Measurements from ENCODE around the gene TEKT3. TPM values are rescaled to one million over a fixed set of nuclear protein-coding genes. Genes with fewer than 3 reads are reported as not detected.
A peak's percentile ranks its signal among the peaks of the same experiment; 100 is the strongest.

Gene TEKT3
- total RNA-seq, 2 experiments from 2014 or later = not detected

DNA sequence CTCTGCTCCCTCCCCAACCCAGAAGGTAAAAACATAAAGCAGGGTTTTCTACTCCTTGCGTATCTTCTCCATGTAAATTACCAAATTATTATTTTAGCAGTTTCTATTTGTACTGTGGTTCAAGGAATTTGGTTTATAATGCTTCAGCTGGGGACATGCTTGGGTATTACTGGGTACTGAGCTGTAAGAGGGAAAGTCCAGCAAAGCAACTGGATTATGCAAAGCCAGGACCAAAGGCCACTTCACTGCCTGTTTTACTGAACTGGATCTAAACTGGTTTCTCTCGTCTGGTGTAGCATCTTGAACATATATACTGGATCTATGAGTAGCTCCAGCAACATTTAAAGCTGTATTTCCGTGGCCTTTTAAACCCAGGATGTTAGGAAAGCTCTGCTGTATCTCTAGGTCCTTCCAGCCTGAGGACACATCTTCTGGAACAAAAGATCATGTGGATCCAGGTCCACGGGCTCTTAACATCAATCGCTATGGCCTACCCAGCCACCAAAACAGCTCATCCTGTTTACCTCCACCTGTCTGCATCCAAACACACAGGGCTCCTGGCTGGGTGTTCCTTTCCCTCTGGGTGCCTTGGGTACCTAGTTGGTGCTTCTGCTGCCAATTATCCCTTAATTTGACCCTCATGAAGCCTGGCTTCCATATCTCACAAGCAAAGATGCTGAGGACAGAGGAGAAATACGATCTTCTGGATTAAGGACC lies 83.4 kb downstream of the TEKT3 start:
- DNase-seq (ENCODE audit: low spot score) = no peak
- Histone ChIP-seq H3K27ac (ENCODE audit: low read depth, low read length, poor library complexity, severe bottlenecking) (no peak overlapping the region), H4K20me1 (ENCODE audit: insufficient read depth, low read length) (no peaks in the 10 kb centered on the region), H3K4me2 (ENCODE audit: low read length) (no peak overlapping the region), H3K36me3 (ENCODE audit: insufficient read depth, low read length) (no peaks in the 10 kb centered on the region), H3K9me3 (ENCODE audit: low read length) (no peaks in the 10 kb centered on the region), H2AFZ (ENCODE audit: low read length) (no peak overlapping the region), H3K4me3 (ENCODE audit: low read depth, low read length, poor library complexity, severe bottlenecking) (no peak overlapping the region), H3K79me2 (ENCODE audit: insufficient read depth, low read depth, low read length) (no peaks in the 10 kb centered on the region), H3K4me1 (ENCODE audit: insufficient read depth, low read length, poor library complexity, severe bottlenecking) (no peaks in the 10 kb centered on the region), H3K9me2 (ENCODE audit: insufficient read depth, low read length) (no peaks in the 10 kb centered on the region)
- intact Hi-C loops (cut with micrococcal nuclease; ENCODE audit: unreplicated experiment) = loop anchor here (2.0 to 5.0 kb wide), 3 partner anchors 245 to 741 kb away; partner anchors contain the start of genes TTC19 and ZSWIM7
- CTCF ChIA-PET (ENCODE audit: unreplicated experiment) = interaction anchor here (0.6 to 0.8 kb wide), 2 partner anchors 245 to 526 kb away, joined by 3 to 5 read pairs; no protein-coding TSS in a partner anchor
- POLR2A ChIA-PET = no interaction called here
- TF ChIP-seq EZH2phosphoT487 (IDR thresholded peaks at IDR 0.05; ENCODE audit: borderline replicate concordance, low read depth, low read length) = no peak
- TF ChIP-seq, protein P1, sequence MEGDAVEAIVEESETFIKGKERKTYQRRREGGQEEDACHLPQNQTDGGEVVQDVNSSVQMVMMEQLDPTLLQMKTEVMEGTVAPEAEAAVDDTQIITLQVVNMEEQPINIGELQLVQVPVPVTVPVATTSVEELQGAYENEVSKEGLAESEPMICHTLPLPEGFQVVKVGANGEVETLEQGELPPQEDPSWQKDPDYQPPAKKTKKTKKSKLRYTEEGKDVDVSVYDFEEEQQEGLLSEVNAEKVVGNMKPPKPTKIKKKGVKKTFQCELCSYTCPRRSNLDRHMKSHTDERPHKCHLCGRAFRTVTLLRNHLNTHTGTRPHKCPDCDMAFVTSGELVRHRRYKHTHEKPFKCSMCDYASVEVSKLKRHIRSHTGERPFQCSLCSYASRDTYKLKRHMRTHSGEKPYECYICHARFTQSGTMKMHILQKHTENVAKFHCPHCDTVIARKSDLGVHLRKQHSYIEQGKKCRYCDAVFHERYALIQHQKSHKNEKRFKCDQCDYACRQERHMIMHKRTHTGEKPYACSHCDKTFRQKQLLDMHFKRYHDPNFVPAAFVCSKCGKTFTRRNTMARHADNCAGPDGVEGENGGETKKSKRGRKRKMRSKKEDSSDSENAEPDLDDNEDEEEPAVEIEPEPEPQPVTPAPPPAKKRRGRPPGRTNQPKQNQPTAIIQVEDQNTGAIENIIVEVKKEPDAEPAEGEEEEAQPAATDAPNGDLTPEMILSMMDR (conservative IDR thresholded peaks at IDR 0.05; ENCODE audit: low read length) = no peak
- no TSS peak for BruUV-seq (replicated peaks)

DNA sequence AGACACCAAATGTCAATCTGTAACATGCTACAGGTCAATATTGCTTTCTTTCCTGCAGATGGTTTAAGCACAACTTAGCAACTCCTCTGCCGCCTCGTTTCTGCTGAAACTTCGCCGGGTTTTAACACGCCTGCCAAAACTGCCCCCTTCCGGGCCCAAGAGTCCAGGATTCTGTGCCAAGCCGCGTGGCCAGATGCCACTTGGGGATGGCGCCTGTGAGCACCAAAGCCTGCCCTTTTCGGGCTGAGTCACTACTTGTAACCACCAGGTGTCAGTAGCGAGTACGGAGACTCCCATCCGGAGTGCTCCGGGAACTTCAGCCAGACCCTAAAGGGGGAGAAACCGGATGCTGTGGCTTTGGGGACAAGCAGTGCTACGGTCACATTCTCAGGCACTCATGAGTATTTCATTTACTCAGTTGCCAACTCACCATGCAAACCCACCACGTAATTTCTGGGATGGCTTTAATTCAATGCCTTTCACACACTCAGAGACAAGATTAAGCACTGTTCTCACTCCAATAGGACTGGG lies 84.1 kb downstream of the TEKT3 start:
- Histone ChIP-seq H3K4me2 (ENCODE audit: low read length) (no peak overlapping the region), H4K20me1 (ENCODE audit: insufficient read depth, low read length) (no peaks in the 10 kb centered on the region), H2AFZ (ENCODE audit: low read length) (no peak overlapping the region), H3K4me1 (ENCODE audit: insufficient read depth, low read length, poor library complexity, severe bottlenecking) (no peaks in the 10 kb centered on the region), H3K36me3 (ENCODE audit: insufficient read depth, low read length) (no peaks in the 10 kb centered on the region), H3K79me2 (ENCODE audit: insufficient read depth, low read depth, low read length) (no peaks in the 10 kb centered on the region), H3K9me2 (ENCODE audit: insufficient read depth, low read length) (no peaks in the 10 kb centered on the region), H3K9me3 (ENCODE audit: low read length) (no peaks in the 10 kb centered on the region), H3K4me3 (ENCODE audit: low read depth, low read length, poor library complexity, severe bottlenecking) (no peak overlapping the region), H3K27ac (ENCODE audit: low read depth, low read length, poor library complexity, severe bottlenecking) (no peak overlapping the region)
- ChIA-PET CTCF (ENCODE audit: unreplicated experiment) (no interaction called here), POLR2A (no interaction called here)
- no TSS peak for BruUV-seq (replicated peaks)
- DNase-seq (ENCODE audit: low spot score) = peak; percentile 57
- intact Hi-C loops (cut with micrococcal nuclease; ENCODE audit: unreplicated experiment) = loop anchor here (2.0 to 5.0 kb wide), 3 partner anchors 245 to 741 kb away; partner anchors contain the start of genes TTC19 and ZSWIM7
- TF ChIP-seq, protein P1 (conservative IDR thresholded peaks at IDR 0.05; ENCODE audit: low read length) = peak; percentile 91
- TF ChIP-seq EZH2phosphoT487 (IDR thresholded peaks at IDR 0.05; ENCODE audit: borderline replicate concordance, low read depth, low read length) = no peak

DNA sequence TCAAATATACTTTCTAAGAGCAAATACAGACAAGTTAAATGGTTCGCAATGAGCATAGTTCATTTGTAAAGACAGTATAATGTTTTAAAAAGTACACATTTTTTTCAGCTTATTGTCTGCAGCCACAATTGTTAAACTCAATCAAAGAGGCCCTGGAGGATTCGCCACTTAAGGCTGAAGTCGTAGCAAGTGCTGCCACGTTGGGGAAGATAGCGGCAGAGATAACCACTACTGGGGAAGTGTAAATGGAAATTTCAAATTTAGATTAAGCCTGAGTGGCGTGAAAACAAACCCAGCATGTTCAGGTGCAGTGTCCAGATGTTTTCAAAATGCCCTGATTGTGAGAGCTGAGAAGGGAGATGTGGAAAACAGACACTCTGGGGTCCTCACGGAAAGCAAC lies 84.7 kb downstream of the TEKT3 start:
- H2AFZ ChIP-seq (ENCODE audit: low read length) = no peak overlapping the region
- DNase-seq (ENCODE audit: low spot score) = no peak
- no TSS peak for BruUV-seq (replicated peaks)
- intact Hi-C loops (cut with micrococcal nuclease; ENCODE audit: unreplicated experiment) = loop anchor here (2.0 to 5.0 kb wide), 3 partner anchors 246 to 742 kb away; partner anchors contain the start of genes TTC19 and ZSWIM7
- no peaks in the 10 kb centered on the region for H3K79me2 ChIP-seq (ENCODE audit: insufficient read depth, low read depth, low read length)
- H3K9me2 ChIP-seq (ENCODE audit: insufficient read depth, low read length) = no peaks in the 10 kb centered on the region
- no peaks in the 10 kb centered on the region for H3K36me3 ChIP-seq (ENCODE audit: insufficient read depth, low read length)
- no peak overlapping the region for H3K4me3 ChIP-seq (ENCODE audit: low read depth, low read length, poor library complexity, severe bottlenecking)
- H3K4me2 ChIP-seq (ENCODE audit: low read length) = no peak overlapping the region
- no peaks in the 10 kb centered on the region for H4K20me1 ChIP-seq (ENCODE audit: insufficient read depth, low read length)
- no peaks in the 10 kb centered on the region for H3K9me3 ChIP-seq (ENCODE audit: low read length)
- ChIA-PET CTCF (ENCODE audit: unreplicated experiment) (no interaction called here), POLR2A (no interaction called here)
- no peak overlapping the region for H3K27ac ChIP-seq (ENCODE audit: low read depth, low read length, poor library complexity, severe bottlenecking)
- no peak for TF ChIP-seq EZH2phosphoT487 (IDR thresholded peaks at IDR 0.05; ENCODE audit: borderline replicate concordance, low read depth, low read length)
- TF ChIP-seq, protein P1 (conservative IDR thresholded peaks at IDR 0.05; ENCODE audit: low read length) = no peak
- no peaks in the 10 kb centered on the region for H3K4me1 ChIP-seq (ENCODE audit: insufficient read depth, low read length, poor library complexity, severe bottlenecking)
